LNCaP clone FGC (cell line): Measurements from ENCODE around the gene DNAJC5G.

ENCODE experiments used
- DNase-seq: peaks from one replicate; pipeline ENCODE4 v3.0.0-alpha.2; 2011; ENCODE audit warnings: low read depth
- H3K4me3 ChIP-seq: 2 replicates; pipeline ENCODE4 v1.5.1; 2011; ENCODE audit warnings: mild to moderate bottlenecking, low read depth, low read length, control low read depth
- TF ChIP-seq, protein P1 (sequence below): IDR thresholded peaks from 2 replicates; pipeline ENCODE4 v1.5.1; 2012; ENCODE audit warnings: mild to moderate bottlenecking; ENCODE audit not compliant: control insufficient read depth, insufficient read depth; ENCODE audit errors: extremely low read depth

The DNAJC5G gene

GRCh38 chr2:27307545-27308358 is 32.5 kb downstream of the DNAJC5G start:
- no peak for DNase-seq
- TF ChIP-seq, protein P1, sequence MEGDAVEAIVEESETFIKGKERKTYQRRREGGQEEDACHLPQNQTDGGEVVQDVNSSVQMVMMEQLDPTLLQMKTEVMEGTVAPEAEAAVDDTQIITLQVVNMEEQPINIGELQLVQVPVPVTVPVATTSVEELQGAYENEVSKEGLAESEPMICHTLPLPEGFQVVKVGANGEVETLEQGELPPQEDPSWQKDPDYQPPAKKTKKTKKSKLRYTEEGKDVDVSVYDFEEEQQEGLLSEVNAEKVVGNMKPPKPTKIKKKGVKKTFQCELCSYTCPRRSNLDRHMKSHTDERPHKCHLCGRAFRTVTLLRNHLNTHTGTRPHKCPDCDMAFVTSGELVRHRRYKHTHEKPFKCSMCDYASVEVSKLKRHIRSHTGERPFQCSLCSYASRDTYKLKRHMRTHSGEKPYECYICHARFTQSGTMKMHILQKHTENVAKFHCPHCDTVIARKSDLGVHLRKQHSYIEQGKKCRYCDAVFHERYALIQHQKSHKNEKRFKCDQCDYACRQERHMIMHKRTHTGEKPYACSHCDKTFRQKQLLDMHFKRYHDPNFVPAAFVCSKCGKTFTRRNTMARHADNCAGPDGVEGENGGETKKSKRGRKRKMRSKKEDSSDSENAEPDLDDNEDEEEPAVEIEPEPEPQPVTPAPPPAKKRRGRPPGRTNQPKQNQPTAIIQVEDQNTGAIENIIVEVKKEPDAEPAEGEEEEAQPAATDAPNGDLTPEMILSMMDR: no peak
- H3K4me3 ChIP-seq: no peak overlapping the region

DNA sequence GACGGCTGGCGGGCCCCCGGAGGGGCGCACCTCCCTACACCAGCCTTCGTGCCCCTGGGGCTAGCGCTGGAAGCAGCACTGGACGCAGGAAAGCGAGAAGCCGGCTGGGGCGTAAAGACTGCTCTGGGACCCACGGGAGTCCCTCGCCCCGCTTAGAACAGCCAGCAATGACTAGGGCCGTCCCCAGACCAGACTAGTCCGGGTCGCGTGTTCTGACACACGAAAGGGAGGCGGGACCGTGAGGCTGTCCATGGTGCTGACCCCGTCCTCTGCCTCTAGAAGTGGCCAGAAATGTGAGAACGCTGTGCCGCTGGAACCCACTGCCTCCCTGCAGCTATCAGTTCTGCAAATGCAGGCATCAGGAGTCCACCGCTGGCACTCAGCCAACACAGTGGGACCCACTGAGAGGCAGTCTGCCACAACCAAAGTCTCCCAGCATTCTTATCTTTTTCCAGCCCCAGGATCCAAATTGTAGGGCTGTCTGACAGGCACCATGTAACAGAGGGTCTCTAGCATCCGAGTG is 33.2 kb downstream of the DNAJC5G start, which contains the start of gene UCN:
Gene UCN, minus strand, starts transcription at position 87 of the 523 bp plus-strand sequence. CDS start 550 bp downstream, outside the sequence.
- DNase-seq: no peak
- H3K4me3 ChIP-seq: no peak within 1 kb of the TSS
- TF ChIP-seq, protein P1: no peak

DNA sequence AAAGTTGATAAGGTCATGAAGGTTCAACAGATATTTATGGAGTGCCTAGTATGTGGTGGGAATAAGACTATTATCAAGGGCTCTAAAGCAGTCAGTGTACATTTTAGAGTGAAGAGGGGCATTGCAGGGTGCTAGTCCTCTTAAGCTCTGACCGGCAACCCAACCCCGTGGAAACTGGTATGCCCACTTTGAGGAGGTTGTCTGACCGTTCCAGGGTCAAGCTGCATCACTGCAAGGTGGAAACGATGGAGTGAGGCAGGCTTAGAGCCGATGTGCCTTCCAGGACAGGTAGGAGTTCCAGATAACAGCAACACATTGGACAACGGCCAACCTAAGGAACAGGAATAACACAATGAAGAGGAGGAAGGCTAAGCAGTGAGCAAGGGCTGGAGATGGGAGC is 34.4 kb downstream of the DNAJC5G start:
- TF ChIP-seq, protein P1: no peak
- DNase-seq: no peak
- H3K4me3 ChIP-seq: no peak overlapping the region

GRCh38 chr2:27312152-27312551 is 36.9 kb downstream of the DNAJC5G start:
- no peak overlapping the region for H3K4me3 ChIP-seq
- no peak for DNase-seq
- TF ChIP-seq, protein P1: no peak

DNA sequence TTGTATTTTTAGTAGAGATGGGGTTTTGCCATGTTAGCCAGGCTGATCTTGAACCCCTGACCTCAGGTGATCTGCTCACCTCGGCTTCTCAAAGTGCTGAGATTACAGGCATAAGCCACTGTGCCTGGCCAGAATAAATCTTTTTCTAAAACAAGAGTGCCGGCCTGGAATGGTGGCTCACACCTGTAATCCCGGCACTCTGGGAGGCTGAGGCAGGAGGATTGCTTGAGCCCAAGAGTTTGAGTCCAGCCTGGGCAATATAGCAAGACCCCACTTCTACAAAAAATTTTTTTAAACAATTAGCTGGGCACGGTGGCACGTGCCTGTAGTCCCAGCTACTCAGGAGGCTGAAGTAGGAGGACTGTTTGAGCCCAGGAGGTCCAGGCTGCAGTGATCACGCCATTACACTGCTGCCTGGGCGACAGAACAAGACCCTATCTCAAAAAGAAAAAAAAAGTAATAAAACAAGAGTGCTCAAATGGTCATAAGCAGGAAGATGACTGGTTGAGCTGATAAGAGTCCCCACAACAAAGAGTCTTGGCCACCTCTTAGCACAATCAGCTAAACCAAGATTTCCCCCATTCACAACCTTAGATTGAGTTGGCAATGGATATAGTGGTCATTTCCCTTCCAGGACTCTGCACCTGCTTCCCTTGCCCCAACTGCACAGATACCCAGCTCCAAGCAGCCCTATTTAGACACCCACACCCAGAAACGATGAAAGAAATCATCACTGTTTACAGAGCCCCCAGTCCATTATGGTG is 38.8 kb downstream of the DNAJC5G start:
- no peak overlapping the region for H3K4me3 ChIP-seq
- no peak for DNase-seq
- TF ChIP-seq, protein P1: no peak

DNA sequence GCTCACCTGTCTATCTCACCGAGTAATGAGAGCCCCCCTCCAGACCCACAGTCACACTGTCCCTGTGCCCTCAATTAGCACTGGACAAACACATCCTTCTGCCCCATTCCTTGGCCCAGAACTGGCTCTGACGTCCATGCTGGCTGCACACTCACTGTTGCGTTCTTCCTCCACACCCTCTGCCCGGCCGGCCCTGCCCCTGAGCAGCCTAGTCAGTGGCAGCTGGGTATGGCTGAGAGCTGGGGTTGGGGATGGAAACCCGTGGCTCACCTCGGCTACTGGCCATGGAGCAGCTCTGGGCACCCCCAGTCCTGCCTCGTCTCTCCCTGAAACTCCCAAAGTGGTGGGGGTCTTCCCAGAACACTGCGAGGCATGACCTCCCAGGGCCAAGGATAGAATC is 39.5 kb downstream of the DNAJC5G start:
- no peak for DNase-seq
- H3K4me3 ChIP-seq: no peak overlapping the region
- TF ChIP-seq, protein P1: no peak
